Neural progenitor cell (in vitro differentiated cells): ENCODE data around the gene INPP4B. TPM values are rescaled to one million over a fixed set of nuclear protein-coding genes. Genes with fewer than 3 reads are reported as not detected.

Experiments used
- DNase-seq: peaks from one replicate; pipeline ENCODE4 v3.0.0-alpha.2; 2016; ENCODE audit warnings: low spot score
- H2AFZ ChIP-seq: fragments of 200-600 bp; sonication (generic); replicated peaks from 2 replicates; pipeline ENCODE4 v1.6.1; 2016; ENCODE audit warnings: antibody characterized with exemption
- H3F3A ChIP-seq: fragments of 200-600 bp; sonication (generic); 2 replicates; pipeline ENCODE4 v1.6.1; 2016; ENCODE audit warnings: antibody characterized with exemption, low read depth
- H3K27ac ChIP-seq: fragments of 200-600 bp; sonication (generic); 2 replicates; pipeline ENCODE4 v1.5.1; 2016; ENCODE audit warnings: mild to moderate bottlenecking
- H3K27me3 ChIP-seq: fragments of 200-600 bp; sonication (generic); 2 replicates; pipeline ENCODE4 v1.6.1; 2016; ENCODE audit warnings: mild to moderate bottlenecking, moderate library complexity
- H3K36me3 ChIP-seq: fragments of 200-600 bp; sonication (generic); 2 replicates; pipeline ENCODE4 v1.5.1; 2016
- H3K4me1 ChIP-seq: fragments of 200-600 bp; sonication (generic); 2 replicates; pipeline ENCODE4 v1.6.1; 2016; ENCODE audit warnings: mixed run types
- H3K4me2 ChIP-seq: fragments of 200-600 bp; sonication (generic); 2 replicates; pipeline ENCODE4 v1.6.1; 2016
- H3K4me3 ChIP-seq: fragments of 200-600 bp; sonication (generic); 2 replicates; pipeline ENCODE4 v1.5.1; 2016
- H3K79me2 ChIP-seq: fragments of 200-600 bp; sonication (generic); 2 replicates; pipeline ENCODE4 v1.6.1; 2016; ENCODE audit warnings: low read depth
- H3K9ac ChIP-seq: fragments of 200-600 bp; sonication (generic); 2 replicates; pipeline ENCODE4 v1.6.1; 2016
- H3K9me3 ChIP-seq: fragments of 200-600 bp; sonication (generic); 2 replicates; pipeline ENCODE4 v1.5.1; 2016; ENCODE audit warnings: low read depth
- H4K20me1 ChIP-seq: fragments of 200-600 bp; sonication (generic); 2 replicates; pipeline ENCODE4 v1.6.1; 2016; ENCODE audit warnings: low read depth
- H3K27ac Mint-ChIP-seq: 3 replicates; pipeline ENCODE4 v1.8.0; 2021; ENCODE audit warnings: mixed read lengths
- H3K27me3 Mint-ChIP-seq: 2 replicates; pipeline ENCODE4 v1.8.0; 2022; ENCODE audit warnings: low read depth, mild to moderate bottlenecking, inconsistent platforms, moderate library complexity, mixed read lengths; ENCODE audit not compliant: insufficient read depth
- H3K36me3 Mint-ChIP-seq: 3 replicates; pipeline ENCODE4 v1.8.0; 2021; ENCODE audit warnings: mixed read lengths
- H3K4me1 Mint-ChIP-seq: 3 replicates; pipeline ENCODE4 v1.8.0; 2021; ENCODE audit warnings: mixed read lengths
- H3K4me3 Mint-ChIP-seq: 3 replicates; pipeline ENCODE4 v1.8.0; 2021; ENCODE audit warnings: mild to moderate bottlenecking, moderate library complexity, mixed read lengths
- H3K9me3 Mint-ChIP-seq: 3 replicates; pipeline ENCODE4 v1.8.0; 2020; ENCODE audit warnings: mixed read lengths
- CTCF ChIP-seq: fragments of 200-600 bp; sonication (generic); IDR thresholded peaks from 2 replicates; pipeline ENCODE4 v1.5.1; 2017; ENCODE audit warnings: antibody characterized with exemption, mild to moderate bottlenecking
- EZH2 ChIP-seq: fragments of 200-600 bp; sonication (generic); IDR thresholded peaks from 2 replicates; pipeline ENCODE4 v1.6.1; 2017; ENCODE audit warnings: antibody characterized with exemption, mild to moderate bottlenecking, moderate library complexity
- EZH2phosphoT487 ChIP-seq: fragments of 200-600 bp; sonication (generic); IDR thresholded peaks from 2 replicates; pipeline ENCODE4 v1.6.1; 2017; ENCODE audit warnings: antibody characterized with exemption
- total RNA-seq: library from RNA; depleted of rRNA; stranded (reverse); fragments of >200 nt; gene quantifications from 2 replicates; pipeline ENCODE4 v1.2.3, GENCODE V29; 2015; ENCODE audit warnings: low replicate concordance

INPP4B gene
- total RNA-seq, 1 donor from 2014 or later: 1.3 TPM

DNA sequence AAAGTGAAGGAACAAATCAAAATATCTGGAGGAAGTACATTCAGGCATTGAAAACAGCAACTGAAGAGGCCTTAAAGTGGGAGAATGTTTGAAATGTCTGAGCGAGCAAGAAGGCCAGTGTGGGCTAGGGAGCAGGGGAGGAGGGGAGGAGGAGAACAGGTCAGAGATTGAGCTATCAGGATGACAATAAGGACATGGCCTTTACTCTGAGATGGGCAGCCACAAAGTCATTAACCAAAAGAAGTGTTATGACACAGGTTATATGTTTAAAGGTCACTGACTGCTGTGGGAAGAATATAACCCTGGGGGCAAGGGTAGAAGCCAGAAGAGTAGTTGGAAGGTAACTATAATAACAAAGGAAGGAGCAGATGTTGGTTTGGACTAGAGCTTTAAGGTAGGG, 315.4 kb downstream of the INPP4B start:
- Histone ChIP-seq H3K4me2 (no peak overlapping the region), H3K4me1 (no peaks in the 10 kb centered on the region), H3K36me3 (no peaks in the 10 kb centered on the region), H2AFZ (no peak overlapping the region), H3K9ac (no peak overlapping the region), H3K4me3 (no peak overlapping the region), H3K27ac (no peak overlapping the region), H3F3A (no peaks in the 10 kb centered on the region), H3K79me2 (no peaks in the 10 kb centered on the region), H4K20me1 (no peaks in the 10 kb centered on the region), H3K27me3 (no peaks in the 10 kb centered on the region), H3K9me3 (no peaks in the 10 kb centered on the region)
- Mint-ChIP-seq H3K27me3 (no peaks in the 10 kb centered on the region), H3K36me3 (no peaks in the 10 kb centered on the region), H3K4me1 (peaks cover 3% of the 10 kb centered on the region), H3K9me3 (no peaks in the 10 kb centered on the region), H3K4me3 (no peak overlapping the region), H3K27ac (no peak overlapping the region)
- DNase-seq: no peak
- no peak for TF ChIP-seq EZH2phosphoT487
- TF ChIP-seq EZH2: no peak
- no peak for TF ChIP-seq CTCF

DNA sequence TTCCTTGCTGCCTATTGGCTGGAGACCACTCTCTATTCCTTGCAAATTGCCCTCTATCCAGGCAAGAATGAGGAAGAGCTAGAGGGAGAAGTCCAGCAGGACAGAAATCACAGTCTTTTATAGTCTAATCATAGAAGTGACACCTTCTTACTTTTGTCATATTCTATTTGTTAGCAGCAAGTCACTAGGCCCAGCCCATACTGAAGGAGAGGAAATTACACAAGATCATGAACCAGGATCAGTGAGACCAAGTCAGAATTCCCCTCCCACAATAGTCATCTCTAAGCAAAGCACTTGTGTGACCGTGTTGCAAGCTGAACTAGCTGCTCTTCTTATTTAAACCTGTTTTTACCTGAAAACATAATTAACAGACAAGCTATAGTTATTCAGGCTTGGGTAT, 317.7 kb downstream of the INPP4B start:
- Histone ChIP-seq H4K20me1 (no peaks in the 10 kb centered on the region), H3K4me3 (no peak overlapping the region), H3K27me3 (no peaks in the 10 kb centered on the region), H3K27ac (no peak overlapping the region), H3K79me2 (no peaks in the 10 kb centered on the region), H2AFZ (no peak overlapping the region), H3K4me2 (no peak overlapping the region), H3K9me3 (no peaks in the 10 kb centered on the region), H3K4me1 (no peaks in the 10 kb centered on the region), H3K36me3 (no peaks in the 10 kb centered on the region), H3F3A (no peaks in the 10 kb centered on the region), H3K9ac (no peak overlapping the region)
- Mint-ChIP-seq H3K36me3 (no peaks in the 10 kb centered on the region), H3K4me3 (no peak overlapping the region), H3K4me1 (peaks cover 3% of the 10 kb centered on the region), H3K27ac (no peak overlapping the region), H3K9me3 (no peaks in the 10 kb centered on the region), H3K27me3 (no peaks in the 10 kb centered on the region)
- TF ChIP-seq CTCF: no peak
- TF ChIP-seq EZH2: no peak
- no peak for TF ChIP-seq EZH2phosphoT487
- DNase-seq: no peak

GRCh38 chr4:142523111-142523510, 323.0 kb downstream of the INPP4B start:
- H3K4me1 ChIP-seq: no peaks in the 10 kb centered on the region
- Mint-ChIP-seq H3K36me3 (no peaks in the 10 kb centered on the region), H3K27me3 (no peaks in the 10 kb centered on the region), H3K4me1 (no peaks in the 10 kb centered on the region), H3K4me3 (no peak overlapping the region), H3K9me3 (no peaks in the 10 kb centered on the region), H3K27ac (no peak overlapping the region)
- no peak overlapping the region for H2AFZ ChIP-seq
- no peak for TF ChIP-seq EZH2
- H3K4me3 ChIP-seq: no peak overlapping the region
- no peak overlapping the region for H3K27ac ChIP-seq
- H3K27me3 ChIP-seq: no peaks in the 10 kb centered on the region
- DNase-seq: no peak
- H4K20me1 ChIP-seq: no peaks in the 10 kb centered on the region
- H3K9ac ChIP-seq: no peak overlapping the region
- H3K36me3 ChIP-seq: no peaks in the 10 kb centered on the region
- H3F3A ChIP-seq: no peaks in the 10 kb centered on the region
- H3K4me2 ChIP-seq: no peak overlapping the region
- H3K9me3 ChIP-seq: no peaks in the 10 kb centered on the region
- H3K79me2 ChIP-seq: no peaks in the 10 kb centered on the region

GRCh38 chr4:142519342-142519741, 326.8 kb downstream of the INPP4B start:
- Mint-ChIP-seq H3K9me3 (no peaks in the 10 kb centered on the region), H3K36me3 (no peaks in the 10 kb centered on the region), H3K4me1 (peaks cover 8% of the 10 kb centered on the region), H3K4me3 (no peak overlapping the region), H3K27me3 (no peaks in the 10 kb centered on the region), H3K27ac (no peak overlapping the region)
- H3K9ac ChIP-seq: no peak overlapping the region
- no peaks in the 10 kb centered on the region for H4K20me1 ChIP-seq
- H3F3A ChIP-seq: no peaks in the 10 kb centered on the region
- DNase-seq: no peak
- H3K27ac ChIP-seq: no peak overlapping the region
- no peak overlapping the region for H3K4me3 ChIP-seq
- H3K36me3 ChIP-seq: no peaks in the 10 kb centered on the region
- no peaks in the 10 kb centered on the region for H3K27me3 ChIP-seq
- no peaks in the 10 kb centered on the region for H3K79me2 ChIP-seq
- no peak overlapping the region for H2AFZ ChIP-seq
- H3K4me2 ChIP-seq: no peak overlapping the region
- H3K4me1 ChIP-seq: no peaks in the 10 kb centered on the region
- no peak for TF ChIP-seq EZH2phosphoT487
- TF ChIP-seq EZH2: no peak
- no peak for TF ChIP-seq CTCF
- H3K9me3 ChIP-seq: no peaks in the 10 kb centered on the region
